Measurements from ENCODE around the gene TTC3. TPM values are rescaled to one million over a fixed set of nuclear protein-coding genes. Genes with fewer than 3 reads are reported as not detected.
A peak's percentile ranks its signal among the peaks of the same experiment; 100 is the strongest.

Gene TTC3
- total RNA-seq, 1 experiment from 2014 or later, result 92.8 TPM

GRCh38 chr21:37071561-37072273 is 1.3 kb upstream of the TTC3 start:
- intact Hi-C loops (cut with micrococcal nuclease; ENCODE audit: unreplicated experiment), result loop anchor here (1.0 to 5.0 kb wide), 2 partner anchors 11 to 59 kb away; no protein-coding TSS in a partner anchor
- no peak for TF ChIP-seq CTCF (IDR thresholded peaks at IDR 0.05; ENCODE audit: insufficient read depth in 1 of 2, low read depth in 1 of 2, low read length in 1 of 2, severe bottlenecking in 1 of 2, unreplicated experiment in 1 of 2)
- no peaks in the 10 kb centered on the region; the same call in 1 of the 2 replicates for H3K9me3 ChIP-seq
- no peaks in the 10 kb centered on the region for H3K27me3 Mint-ChIP-seq (ENCODE audit: insufficient read depth, unreplicated experiment)
- no peaks in the 10 kb centered on the region for H3K9me3 Mint-ChIP-seq (ENCODE audit: unreplicated experiment)
- peak overlapping the region; percentile 88 for H3K27ac Mint-ChIP-seq (ENCODE audit: unreplicated experiment)
- H3K27me3 ChIP-seq (replicated peaks; ENCODE audit: control insufficient read depth, insufficient read depth, low read length), result no peaks in the 10 kb centered on the region
- ChIA-PET POLR2A (interaction anchor here (1.3 kb wide), 1 partner anchor 62 kb away, joined by 6 read pairs; no protein-coding TSS in a partner anchor), CTCF (no interaction called here)
- H3K4me3 Mint-ChIP-seq (ENCODE audit: unreplicated experiment), result peak overlapping the region; percentile 98
- peak in 1 of 2 experiments; percentile 22 for DNase-seq
- no peaks in the 10 kb centered on the region; the same call in 1 of the 2 replicates for H3K36me3 ChIP-seq (ENCODE audit: control insufficient read depth, insufficient read depth, low read length)
- peak overlapping the region; percentile 87 for H3K4me3 ChIP-seq (ENCODE audit: low read depth, low read length)
- H3K36me3 Mint-ChIP-seq (ENCODE audit: insufficient read depth, unreplicated experiment), result peaks cover 42% of the 10 kb centered on the region
- peaks cover 9% of the 10 kb centered on the region; the same call in 1 of the 2 replicates for H3K4me1 ChIP-seq
- peaks cover 20% of the 10 kb centered on the region for H3K4me1 Mint-ChIP-seq (ENCODE audit: low read depth, unreplicated experiment)
- TSS peak; percentile 47 for BruUV-seq (replicated peaks)

GRCh38 chr21:37072274-37072987 is 623 bp upstream of the TTC3 start:
- H3K36me3 Mint-ChIP-seq (ENCODE audit: insufficient read depth, unreplicated experiment), result peaks cover 38% of the 10 kb centered on the region
- H3K4me3 Mint-ChIP-seq (ENCODE audit: unreplicated experiment), result peak overlapping the region; percentile 98
- Histone ChIP-seq H3K9me3 (no peaks in the 10 kb centered on the region; the same call in 1 of the 2 replicates), H3K4me1 (peaks cover 9% of the 10 kb centered on the region; the same call in 1 of the 2 replicates), H3K36me3 (ENCODE audit: control insufficient read depth, insufficient read depth, low read length) (no peaks in the 10 kb centered on the region; the same call in 1 of the 2 replicates), H3K4me3 (ENCODE audit: low read depth, low read length) (peak overlapping the region; percentile 87), H3K27me3 (replicated peaks; ENCODE audit: control insufficient read depth, insufficient read depth, low read length) (no peaks in the 10 kb centered on the region)
- no peak for TF ChIP-seq CTCF (IDR thresholded peaks at IDR 0.05; ENCODE audit: insufficient read depth in 1 of 2, low read depth in 1 of 2, low read length in 1 of 2, severe bottlenecking in 1 of 2, unreplicated experiment in 1 of 2)
- no peaks in the 10 kb centered on the region for H3K9me3 Mint-ChIP-seq (ENCODE audit: unreplicated experiment)
- DNase-seq, result peak; percentile 81 to 82
- intact Hi-C loops (cut with micrococcal nuclease; ENCODE audit: unreplicated experiment), result loop anchor here (1.0 to 5.0 kb wide), 2 partner anchors 12 to 60 kb away; no protein-coding TSS in a partner anchor
- ChIA-PET CTCF (interaction anchor here (0.5 kb wide), 1 partner anchor 45 kb away, joined by 4 read pairs; no protein-coding TSS in a partner anchor), POLR2A (interaction anchor here (0.5 to 1.3 kb wide), 2 partner anchors 62 to 83 kb away, joined by 6 to 13 read pairs; no protein-coding TSS in a partner anchor)
- peak overlapping the region; percentile 88 for H3K27ac Mint-ChIP-seq (ENCODE audit: unreplicated experiment)
- no TSS peak for BruUV-seq (replicated peaks)
- H3K4me1 Mint-ChIP-seq (ENCODE audit: low read depth, unreplicated experiment), result peaks cover 20% of the 10 kb centered on the region
- H3K27me3 Mint-ChIP-seq (ENCODE audit: insufficient read depth, unreplicated experiment), result no peaks in the 10 kb centered on the region

All from Caco-2 (cell line).